Astrocyte of the hippocampus (primary cell): Measurements from ENCODE around the gene SORT1.
"Not testable (repeated sequence)": the region's sequence is repeated elsewhere in the genome, so short reads cannot be mapped to it uniquely, and the experiment has no call there.

Experiments used
- DNase-seq: peaks from one replicate; pipeline ENCODE4 v3.0.0; 2011; ENCODE audit warnings: low read depth, low spot score

The SORT1 gene

DNA sequence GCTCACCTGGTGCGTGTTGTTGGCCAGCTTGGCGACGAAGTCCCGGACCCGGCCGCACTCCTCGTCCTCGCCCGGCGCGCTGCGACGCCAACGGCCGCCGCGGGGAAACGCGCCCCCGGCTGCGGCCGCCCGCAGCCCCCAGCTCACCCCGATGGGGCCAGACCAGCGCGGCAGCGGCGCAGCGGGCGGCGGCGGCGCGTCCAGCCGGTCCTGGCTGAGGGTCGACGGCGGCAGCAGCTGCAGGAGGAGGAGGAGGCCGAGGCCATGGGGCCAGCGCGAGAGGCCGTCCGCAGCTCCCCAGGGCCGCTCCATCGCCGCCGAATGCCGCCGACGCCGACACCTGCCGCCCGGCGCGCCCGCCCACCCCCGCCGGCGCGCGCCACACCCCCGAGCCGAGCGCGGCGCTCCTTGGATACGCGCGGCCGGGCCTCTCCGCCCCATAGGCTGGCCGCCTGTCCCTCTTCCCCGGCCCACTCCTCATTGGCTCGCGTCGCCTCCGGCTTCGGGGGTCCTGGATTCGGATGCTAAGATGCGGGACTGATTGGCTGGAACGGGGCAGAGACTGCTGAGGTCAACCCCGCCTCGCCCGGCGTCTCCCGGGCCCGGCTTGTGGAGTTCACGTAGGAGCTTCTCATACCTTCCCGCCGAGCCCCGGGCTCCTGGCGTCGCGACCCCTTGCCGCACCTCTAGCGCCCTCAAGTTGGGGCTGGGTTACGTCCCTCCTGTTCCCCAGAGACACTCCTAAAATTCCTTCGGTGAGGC is at the start of gene SORT1:
Gene SORT1 (minus strand): TSS at position 338 of the 762 bp plus-strand sequence. CDS start 26 bp downstream, at position 312.
- DNase-seq: peak; percentile 97

- DNase-seq: not testable (repeated sequence)
Measured at GRCh38 chr1:109445949-109446695, 48.4 kb upstream of the SORT1 start.

GRCh38 chr1:109444346-109444745 is 46.6 kb upstream of the SORT1 start:
- DNase-seq: no peak

DNA sequence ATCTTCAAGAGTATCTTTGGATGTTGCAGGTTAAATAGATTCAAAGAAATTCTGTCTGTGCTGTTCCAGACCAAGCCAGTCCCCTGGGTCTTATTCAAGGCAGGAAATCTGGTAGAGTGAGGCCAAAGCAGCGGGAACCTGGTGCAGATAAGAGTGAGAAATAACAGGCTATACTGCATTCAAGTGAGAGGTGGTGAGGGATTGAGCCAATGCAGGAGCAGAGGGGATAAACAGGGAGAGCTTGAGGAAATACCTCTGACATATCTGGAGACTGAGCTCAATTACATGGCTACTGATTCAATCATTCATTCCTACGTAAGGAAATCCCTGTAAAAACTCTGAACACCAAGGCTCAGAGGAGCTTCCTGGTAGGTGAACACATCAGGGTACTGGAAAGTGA is 45.8 kb upstream of the SORT1 start:
- no peak for DNase-seq

DNA sequence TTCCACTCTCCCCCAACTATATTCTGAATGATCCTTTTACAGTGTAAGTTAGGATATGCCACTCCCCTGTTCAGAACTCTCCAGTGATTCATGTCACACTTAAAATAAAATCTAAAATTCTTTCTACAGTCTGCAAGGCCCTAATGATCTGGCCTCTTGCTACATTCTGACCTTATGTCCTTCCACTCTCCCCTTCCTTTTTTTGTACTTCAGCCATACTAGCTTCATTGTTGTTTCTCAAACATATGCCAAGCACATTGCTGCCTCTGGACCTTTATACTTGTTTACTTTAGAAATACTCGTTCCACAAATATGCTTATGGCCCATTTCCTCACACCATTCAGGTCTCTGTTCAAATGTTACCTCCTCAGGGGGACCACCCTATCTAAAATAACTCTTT is 43.4 kb upstream of the SORT1 start:
- DNase-seq: no peak

DNA sequence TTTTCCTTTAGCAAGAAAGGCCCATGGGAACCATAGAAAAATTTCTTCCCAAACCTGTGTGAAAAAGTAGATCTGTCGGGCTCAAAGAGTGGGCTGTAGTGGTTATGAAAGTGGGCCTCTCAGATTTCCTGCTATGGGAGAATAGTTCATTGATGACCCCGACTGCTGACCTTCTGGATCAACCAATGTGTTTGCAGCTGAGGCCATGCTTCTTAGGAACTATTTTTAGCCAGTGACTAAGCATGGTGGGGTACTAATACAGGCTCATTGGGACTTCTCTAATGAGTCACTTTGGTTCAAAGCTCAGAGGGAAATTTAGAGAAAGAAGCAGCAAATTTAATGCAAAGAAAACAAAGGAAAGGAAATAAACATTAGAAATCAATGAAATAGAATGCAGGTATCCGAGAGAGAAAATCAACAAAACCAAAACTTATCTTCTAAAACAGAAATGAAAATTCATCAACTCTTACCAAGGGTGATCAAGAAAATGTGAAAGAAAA is 41.1 kb upstream of the SORT1 start:
- peak; percentile 70 for DNase-seq

- DNase-seq: no peak
Measured at GRCh38 chr1:109434484-109434883, 36.8 kb upstream of the SORT1 start.

DNA sequence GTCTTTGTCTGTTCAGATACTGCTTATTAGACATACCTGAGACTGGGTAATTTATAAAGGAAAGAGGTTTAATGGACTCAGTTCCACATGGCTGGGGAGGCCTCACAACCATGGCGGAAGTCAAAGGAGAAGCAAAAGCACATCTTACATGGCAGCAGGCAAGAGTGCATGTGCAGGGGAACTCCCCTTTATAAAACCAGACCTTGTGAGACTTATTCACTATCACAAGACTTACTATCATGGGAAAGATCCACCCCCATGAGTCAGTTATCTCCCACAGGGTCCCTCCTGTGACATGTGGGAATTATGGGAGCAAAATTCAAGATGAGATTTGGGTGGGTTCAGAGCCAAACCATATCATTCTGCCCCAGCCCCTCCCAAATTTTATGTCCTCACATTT is 35.6 kb upstream of the SORT1 start:
- DNase-seq: no peak

- DNase-seq: no peak
Measured at GRCh38 chr1:109432336-109432735, 34.6 kb upstream of the SORT1 start.

- no peak for DNase-seq
Measured at GRCh38 chr1:109427171-109427467, 29.4 kb upstream of the SORT1 start.

- peak; percentile 99 for DNase-seq
Measured at GRCh38 chr1:109426281-109427170, 28.8 kb upstream of the SORT1 start, which contains the start of gene PSMA5. Gene PSMA5 (minus strand): TSS chr1:109426448. CDS start chr1:109426330, 118 bp downstream.

GRCh38 chr1:109425391-109426280 is 27.9 kb upstream of the SORT1 start:
- peak; percentile 68 for DNase-seq

GRCh38 chr1:109423498-109423897 is 25.8 kb upstream of the SORT1 start:
- DNase-seq: no peak

- DNase-seq: no peak
Measured at GRCh38 chr1:109412551-109412950, 14.8 kb upstream of the SORT1 start.

GRCh38 chr1:109404838-109405237 is 7.1 kb upstream of the SORT1 start:
- no peak for DNase-seq

DNA sequence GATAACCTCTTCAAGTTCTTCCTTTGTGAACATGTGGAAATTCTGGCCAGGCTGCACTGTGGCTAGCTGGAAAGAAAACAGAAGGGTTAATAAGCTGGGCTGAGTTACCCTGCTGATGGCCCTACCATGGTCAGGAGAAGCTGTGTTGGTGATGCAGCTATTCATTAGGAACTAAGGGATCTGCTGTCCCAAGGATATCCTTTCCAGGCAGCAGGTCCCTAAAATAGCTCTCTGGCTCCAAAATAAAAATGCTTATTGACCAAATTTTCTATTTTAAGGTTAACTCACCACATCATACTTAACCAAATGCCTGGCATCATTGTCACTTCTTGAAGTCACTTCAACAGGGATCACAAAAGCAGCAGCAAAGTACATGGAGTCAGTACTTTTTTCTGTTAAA is 4.3 kb upstream of the SORT1 start:
- DNase-seq: no peak

DNA sequence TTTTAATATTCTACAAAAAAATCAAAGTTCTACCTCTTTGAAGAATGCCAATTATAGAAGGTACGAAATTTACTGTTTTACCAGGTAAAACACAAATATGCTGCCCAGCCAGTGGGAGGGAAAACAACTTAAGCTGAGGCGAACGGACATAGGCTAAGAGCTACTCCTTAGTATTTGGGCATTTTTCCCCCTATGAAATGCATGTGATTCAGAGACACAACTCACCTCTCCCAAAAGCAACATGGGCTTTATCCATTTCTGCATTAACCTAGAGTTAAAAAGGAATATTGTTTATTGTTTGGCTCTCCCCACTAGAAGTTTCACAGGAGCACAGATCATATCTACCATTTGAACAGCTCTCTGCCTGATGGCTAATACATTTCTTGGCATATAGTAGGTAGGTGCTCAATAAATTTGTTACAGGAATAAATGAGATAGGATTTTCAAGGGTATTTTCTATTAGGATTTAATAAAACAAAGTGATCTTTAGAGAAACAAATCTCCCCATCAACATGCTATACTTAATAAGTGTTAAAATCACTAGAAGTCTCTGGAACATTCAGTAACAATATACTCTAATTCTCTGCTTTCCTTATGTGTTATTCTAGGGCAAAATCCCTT is 2.4 kb upstream of the SORT1 start:
- no peak for DNase-seq

- peak; percentile 78 for DNase-seq
Measured at GRCh38 chr1:109399326-109399957, 1.7 kb upstream of the SORT1 start.

DNA sequence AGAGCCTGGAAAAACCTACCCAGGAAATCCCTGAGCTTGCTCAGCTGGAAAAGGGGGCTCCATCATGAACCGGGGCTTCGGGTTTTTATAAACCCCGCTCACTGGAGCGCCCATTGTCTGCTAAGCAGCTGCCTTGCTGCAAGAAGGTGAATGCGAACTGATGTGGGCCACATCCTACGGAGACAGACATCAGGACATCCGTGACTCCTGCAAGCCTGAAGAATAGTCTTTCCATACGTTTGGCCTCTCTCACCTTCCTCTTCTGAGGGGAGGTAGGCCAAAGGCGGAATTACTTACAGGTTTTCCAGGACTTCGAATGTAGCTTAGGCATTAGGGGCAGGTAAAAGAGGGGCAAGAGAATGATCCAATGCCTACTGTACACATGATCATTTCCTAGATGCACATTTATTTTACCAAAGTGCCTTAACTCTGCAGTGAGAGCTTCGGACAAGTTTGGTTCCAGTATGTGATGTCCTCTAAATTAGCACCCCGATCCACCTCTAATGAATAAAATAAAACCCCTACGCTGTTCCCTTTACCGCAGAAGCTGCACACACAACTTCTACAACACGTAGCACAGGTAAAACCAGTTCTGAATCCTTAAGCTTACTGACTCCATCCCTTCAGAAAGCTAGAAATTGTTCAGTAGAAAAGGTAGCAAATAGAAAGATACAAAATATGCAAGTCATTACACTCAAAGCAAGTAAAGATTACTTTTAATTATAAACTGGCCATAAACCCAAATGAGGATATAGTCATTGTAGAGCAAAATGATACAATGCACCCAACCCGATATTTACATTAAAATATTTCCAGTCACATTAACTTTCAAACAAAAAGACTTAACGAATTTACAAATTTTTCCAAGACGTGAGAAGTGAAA is 866 bp upstream of the SORT1 start:
- no peak for DNase-seq
